NCI-H69 (cell line): Measurements from ENCODE around the gene MARCHF11.

Experiments
- DNase-seq: peaks from one replicate; lab custom pipeline; 2025; lab: John Stamatoyannopoulos, UW

The MARCHF11 gene

DNA sequence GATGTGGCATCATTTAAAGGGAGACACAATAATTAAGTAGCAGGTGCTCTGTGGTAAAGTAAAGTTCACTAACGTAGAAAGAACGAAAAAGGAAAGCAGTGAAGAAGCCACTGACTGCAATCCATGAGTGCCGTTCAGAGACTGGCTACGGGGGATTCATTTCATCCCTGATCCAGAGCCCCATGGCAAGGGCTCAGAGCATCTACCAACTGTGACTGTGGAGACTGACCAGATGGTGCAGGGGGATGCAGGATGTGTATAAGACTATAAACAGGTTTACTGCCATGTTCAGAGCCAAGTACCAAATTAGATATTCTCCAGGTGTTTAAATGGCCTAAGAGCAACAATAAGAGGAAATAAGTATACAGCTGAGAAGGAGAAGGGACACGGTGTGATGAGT lies 47.7 kb downstream of the MARCHF11 start:
- peak; percentile 78 for DNase-seq

DNA sequence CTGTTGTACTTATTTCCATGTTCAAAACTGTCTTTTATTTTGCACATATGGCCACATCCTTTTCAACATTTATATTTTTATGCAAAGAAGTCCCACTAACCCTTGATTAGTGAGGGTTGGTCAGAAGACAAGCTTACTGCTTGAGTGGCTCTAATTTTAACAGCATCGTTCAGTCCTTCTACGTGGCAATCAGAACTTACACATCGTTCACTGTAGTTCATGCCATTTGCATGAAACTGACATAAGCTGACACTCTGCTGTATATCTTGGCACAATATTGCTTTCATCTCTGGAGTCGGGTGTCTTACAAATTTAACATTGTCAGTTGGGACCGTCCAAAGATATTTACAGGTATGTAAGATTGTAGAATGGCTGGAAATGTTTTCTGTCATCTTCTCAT lies 50.6 kb downstream of the MARCHF11 start:
- DNase-seq = no peak

DNA sequence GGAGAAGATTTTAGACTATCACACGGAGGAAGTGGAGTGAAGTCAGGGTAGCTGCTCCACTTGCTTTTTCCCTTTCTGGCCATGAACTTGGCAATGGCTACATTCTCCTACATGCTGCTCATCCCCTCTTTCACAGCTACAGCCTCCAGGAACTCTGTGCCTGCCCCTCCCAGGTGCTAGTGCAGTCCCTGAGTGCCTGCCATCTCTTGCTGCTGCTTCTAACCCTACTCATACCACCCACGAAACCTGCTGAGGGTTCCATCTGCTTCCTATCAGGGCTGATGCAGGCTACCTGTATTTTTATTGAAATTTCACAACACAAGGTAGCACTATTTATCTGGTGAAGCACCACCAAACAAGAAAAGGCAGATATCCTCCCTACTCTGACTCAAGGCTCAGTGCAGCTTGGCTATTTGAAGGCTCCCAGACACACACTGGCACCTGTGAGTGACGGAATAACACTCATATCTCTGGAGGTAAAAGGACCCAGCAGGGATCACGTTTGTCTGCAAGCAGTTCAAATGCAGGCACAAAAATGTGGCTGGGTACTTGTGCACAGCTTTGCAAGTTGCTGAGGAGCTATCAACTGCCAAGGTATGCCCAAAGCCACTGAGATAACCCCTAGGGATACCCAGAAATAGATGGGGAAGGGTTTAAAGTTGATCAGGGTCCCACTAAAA lies 51.6 kb downstream of the MARCHF11 start:
- no peak for DNase-seq

DNA sequence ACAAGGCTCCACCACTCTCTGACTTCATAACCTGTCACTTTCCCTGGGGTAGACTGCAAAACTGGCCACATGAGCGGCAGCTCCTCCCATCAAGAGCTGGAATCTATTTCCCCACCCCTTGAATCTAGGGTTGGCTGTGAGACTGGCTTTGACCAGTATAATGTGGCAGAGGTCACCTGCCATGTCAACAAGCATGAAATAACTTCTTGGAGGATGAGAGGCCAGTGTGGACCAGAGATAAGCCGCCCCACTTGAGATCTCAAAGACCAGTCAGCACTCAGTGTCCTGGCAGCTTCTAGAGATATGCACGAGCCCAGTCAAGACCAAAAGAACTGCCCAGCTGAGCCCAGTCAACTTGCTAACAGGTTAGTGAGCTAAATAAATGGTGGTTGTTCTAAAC lies 59.0 kb downstream of the MARCHF11 start:
- no peak for DNase-seq

DNA sequence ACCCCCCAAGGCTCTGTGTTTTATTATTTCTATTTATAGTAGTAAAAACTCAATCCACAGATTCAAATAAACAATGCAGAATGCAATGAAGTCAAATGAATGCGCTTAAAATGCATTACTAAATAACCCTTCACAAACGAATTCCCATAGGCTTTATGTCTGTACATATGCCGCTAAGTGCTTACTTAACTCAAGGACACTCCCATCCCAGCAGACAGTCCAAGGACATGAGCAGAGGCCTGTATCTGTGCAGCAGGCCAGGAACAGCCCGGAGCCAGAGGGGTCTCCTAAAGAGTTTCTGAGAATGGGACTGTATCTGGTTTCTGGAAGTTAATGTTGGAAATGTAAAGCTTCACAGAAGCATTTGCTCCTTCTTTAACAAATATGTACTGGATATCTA lies 59.8 kb downstream of the MARCHF11 start:
- DNase-seq = no peak

DNA sequence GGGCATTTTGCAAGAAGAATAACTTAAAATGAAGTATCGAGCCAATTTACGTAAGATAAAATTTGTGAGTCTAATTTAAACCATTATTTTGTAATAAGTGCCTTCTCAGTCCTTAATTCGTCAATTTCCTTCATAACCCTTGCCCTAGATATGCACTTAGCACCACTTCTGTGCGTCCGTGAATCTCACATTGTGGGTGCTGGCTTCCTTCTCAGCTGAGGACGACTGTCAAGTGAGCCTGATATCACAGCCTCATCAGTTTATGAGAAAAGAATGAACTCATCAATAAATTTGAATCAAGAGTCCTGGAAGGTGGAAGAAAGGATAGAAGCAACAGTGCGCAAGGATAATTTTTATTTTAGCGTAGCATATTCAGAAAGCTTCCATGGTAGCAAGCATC lies 64.5 kb downstream of the MARCHF11 start:
- DNase-seq = no peak

DNA sequence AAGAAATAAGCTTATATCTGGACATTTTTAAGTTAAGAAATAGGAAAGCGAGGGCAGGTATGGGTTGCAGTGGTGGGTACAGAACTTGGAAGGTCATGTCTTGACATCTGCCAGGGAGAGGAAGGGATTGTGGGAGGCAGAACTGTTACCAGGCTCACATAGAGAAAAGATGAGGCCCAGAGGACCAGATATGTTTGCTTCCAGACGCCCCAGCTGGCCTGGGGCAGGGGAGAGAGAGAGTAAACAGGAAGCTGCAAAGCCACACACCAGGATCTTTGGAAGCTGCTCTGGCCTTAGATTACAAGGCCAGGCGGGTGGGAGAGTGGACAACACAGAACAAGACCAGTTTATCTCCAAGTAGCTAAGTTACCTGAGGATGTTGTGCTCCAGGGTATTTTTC lies 71.2 kb downstream of the MARCHF11 start:
- peak; percentile 22 for DNase-seq

DNA sequence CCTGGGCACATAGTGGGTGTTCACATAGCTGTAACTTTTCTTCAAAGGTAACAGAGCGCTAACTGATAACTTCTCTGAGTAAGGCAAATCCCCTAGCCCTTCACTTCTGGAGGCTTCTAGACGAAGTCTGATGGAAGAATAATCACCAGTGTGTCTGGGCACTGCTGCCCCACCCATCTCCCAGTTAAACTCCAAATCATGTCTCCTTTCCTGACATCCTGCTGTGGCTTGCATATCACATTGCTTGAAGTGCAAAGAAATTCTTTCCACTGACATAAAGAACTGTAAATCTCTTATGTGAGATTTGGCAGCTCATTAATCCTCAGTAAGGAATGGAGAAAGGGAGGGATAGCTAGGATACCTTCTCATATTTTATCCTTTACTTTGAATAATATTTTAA lies 74.6 kb downstream of the MARCHF11 start:
- DNase-seq = peak; percentile 26

DNA sequence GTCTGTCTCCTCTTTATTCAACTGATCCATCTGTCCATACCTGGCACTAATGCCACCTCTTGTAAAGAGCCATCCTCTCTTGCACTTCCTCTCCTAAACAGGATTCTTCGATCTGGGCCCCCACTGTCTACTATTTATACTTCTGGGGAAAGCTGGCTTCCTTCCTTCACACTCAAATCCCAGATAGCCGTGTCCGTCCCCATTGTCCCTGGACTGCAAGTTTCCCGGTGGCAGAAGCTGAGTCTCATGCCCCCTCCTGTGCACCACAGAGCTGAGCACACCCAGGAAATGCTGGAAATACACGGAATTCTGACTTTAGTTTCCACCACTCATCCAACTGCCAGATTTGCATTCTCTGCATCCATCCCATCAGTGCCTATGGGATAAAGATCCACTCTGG lies 84.0 kb downstream of the MARCHF11 start:
- peak; percentile 55 for DNase-seq

DNA sequence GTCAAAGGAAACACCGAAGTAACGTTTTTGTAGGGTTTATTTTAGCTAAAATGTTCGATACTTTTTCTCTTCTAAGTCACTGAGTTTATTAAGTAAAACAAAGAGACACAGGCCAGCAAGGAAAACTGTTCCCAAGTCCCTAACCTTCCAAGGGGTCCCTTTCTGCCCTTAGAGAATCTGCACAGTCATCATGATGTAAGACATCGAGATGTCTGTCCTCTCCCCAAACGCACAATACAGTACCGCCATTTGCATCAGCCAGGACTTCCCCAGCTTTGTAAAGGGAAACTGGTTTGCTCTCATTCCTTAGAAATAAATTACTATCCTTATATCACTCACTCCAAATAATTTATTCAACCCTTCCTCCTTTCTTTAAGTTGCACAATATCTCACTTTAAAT lies 89.3 kb downstream of the MARCHF11 start:
- DNase-seq = no peak

DNA sequence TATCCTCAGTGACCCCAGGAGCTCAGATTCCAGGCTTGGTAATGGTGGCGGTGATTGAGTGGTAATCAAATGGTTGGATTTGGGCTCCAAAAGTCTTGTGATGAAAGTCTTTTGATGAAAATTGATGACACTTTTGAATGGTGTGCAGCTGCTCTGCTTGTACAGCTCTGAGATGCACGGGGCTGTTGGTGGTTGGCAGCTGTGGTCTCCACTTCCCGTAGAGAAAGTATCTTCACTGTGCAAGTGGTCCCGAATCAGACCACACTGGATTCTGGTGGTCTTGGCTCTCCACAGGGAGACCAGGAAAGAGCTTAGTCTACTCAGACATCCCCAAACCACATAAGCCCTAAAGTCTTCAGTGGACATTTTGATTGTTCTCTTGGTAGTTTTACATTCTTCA lies 96.6 kb downstream of the MARCHF11 start:
- DNase-seq = no peak

DNA sequence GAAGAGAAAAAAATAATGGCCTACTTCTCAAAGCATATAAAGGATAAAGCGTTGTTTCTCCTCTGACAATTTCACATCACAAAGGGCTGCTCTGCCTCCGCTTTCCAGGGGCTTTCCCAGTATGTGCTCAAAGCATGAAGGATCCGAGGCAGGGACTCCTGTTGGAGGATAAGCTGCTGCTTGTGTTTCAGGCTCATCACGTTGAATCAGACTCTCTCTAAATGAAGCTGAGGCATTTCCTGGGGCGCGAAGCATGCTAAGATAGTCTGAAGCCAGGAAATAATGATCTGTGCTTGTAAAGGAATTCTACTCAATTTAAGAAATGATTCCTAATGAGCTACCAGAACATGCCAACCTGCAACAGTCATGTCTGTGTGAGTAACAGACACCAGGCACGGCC lies 97.5 kb downstream of the MARCHF11 start:
- DNase-seq = no peak

DNA sequence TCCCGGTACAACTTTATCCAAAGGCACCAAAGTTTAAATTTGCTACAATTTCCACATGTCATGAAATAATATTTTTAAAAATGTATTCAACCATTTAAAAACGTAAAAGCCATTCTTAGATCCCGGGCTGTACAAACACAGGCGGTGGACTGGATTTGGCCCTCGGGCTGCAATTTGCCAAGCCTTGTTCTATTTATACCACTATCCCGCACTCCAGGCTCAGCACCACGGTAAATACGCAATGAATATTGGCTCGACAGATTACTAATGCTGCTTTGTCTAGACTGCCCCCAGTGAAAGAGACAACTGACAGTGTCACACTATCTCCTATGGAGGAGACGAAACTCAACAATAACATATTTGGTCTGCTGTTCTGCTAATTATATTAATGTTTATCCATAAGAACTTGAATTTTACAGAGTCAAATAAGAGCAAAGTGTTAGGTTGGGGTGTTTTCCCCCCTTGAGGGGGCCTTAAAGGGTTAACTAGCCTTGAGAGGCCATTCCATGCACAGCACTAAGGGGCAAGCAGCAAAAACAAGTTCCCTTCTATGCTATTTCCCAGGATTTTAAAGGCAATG lies 98.1 kb downstream of the MARCHF11 start:
- DNase-seq = peak; percentile 46

DNA sequence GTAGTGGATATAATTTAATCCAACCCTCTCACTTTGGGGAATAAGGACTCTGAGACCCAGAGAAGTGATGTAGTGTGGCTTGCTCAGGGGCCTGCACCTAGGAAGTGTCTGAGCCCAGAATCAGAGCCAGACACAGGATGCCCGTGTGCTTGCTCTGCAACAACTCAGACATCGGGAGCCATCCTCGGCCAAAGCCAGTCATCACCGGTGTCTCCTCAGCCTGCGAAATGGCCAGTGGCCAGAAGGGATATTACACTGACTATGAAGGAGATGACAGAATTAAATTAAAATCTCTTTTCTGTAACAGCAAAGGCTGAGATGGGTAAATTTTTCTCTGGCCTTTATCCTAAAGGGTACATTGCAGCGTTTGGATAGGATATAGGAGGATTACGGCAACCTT lies 102.9 kb downstream of the MARCHF11 start:
- DNase-seq = no peak

DNA sequence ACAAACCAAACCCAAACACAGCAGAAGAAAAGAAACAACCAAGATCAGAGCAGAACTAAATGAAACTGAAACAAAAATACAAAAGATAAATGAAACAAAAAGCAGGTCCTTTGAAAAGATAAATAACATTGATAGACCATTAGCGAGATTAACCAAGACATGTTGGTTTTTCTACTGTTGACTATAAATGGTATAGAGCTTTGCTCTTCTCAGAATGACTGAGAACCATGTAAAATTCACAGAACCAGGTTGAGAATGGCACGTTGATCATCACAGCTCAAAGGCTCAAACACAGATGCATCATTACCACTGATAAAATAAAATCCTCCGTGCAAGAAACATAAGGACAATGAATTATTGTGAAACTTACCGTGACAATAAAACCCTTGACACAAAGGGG lies 105.2 kb downstream of the MARCHF11 start:
- no peak for DNase-seq

DNA sequence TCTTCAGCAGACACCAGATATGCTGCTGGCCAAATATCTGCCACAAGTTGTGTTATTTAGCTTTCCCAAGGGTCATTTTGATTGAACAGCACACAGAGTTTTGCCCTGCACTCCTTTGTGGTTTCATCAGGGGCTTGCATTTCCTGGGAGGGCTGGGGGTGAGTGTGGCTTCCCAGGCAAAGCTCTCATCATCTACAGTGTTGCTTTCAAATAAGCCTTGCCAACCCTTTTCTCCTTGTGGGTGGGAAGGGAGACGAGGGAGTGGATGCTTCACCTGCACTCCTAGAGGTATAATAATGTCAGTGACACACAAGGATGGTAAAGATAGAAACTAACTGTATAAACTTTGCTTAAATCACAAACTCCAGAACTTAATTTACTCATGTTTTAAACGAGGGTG lies 107.0 kb downstream of the MARCHF11 start:
- no peak for DNase-seq

DNA sequence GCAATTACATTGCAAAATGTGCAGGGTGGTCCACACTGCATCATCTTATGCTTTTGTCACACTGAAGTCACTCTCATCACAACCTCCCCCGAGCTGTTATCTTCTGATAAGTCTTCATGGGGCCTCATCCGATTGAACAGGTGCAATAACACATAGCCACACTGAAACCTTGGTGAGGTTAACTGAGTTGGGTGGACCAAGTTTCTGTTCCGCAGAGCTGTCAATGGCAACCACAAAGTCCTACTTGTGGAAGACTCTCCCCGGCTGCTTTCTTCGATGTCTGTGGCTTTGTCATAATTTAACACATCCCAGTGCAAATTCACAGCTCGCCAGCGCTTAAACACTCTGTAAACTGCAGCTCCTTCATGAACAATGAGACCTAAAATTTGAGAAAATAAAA lies 112.2 kb downstream of the MARCHF11 start:
- DNase-seq = no peak

DNA sequence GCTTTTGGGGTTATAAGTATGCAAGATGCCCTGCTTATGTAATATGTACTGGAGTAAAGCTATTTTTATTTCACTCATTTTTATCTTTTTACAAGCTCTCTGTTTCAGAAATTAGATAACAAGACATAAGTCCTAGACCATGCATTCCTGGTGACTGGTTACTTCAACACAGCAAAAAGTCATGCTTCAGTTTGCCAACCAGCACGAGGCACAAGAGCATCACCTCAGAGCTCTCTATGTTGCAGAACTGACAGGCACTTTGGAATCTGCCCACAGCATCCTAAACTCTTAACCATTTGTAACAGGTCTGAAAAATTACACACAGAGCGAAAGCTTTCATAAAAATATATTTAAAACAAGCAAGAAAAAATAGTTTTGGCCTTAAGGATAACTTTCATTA lies 112.8 kb downstream of the MARCHF11 start:
- no peak for DNase-seq

DNA sequence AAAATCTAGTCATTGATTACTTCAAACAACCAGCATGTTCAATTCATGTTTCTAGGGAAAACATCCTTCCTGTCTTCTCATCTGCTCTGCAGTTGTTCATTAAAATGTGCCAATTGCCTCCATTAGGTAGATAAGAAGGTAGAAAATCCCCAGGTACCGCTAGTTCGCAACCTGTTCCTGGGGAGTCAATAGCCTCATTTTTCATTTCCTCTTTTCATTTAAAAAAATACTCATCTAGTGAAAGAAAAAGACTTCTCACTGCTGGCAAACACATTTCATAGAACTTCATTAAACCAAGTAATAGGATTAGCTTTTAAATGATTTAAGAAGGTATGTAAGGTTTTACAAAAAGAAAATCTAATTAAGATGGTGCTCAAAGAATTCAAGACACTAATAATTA lies 113.3 kb downstream of the MARCHF11 start:
- DNase-seq = no peak

DNA sequence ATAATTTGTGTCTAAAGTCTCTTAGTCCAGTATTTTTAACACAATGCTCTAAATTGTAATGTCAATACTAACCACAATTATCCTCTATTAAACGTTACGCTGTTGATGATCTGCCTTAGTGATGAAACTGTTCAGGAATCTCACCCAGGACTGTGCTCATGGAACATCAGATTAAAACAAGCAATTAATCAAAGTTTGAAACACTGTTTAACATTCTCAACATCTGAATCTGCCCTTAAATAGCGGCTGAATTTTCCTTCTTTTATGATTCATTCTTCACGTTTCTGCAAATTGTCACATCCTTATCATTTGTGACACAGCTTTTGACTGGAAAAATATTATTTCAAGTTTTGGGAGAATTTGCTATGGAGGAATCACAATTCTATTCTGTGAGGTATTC lies 113.8 kb downstream of the MARCHF11 start:
- DNase-seq = peak; percentile 65

DNA sequence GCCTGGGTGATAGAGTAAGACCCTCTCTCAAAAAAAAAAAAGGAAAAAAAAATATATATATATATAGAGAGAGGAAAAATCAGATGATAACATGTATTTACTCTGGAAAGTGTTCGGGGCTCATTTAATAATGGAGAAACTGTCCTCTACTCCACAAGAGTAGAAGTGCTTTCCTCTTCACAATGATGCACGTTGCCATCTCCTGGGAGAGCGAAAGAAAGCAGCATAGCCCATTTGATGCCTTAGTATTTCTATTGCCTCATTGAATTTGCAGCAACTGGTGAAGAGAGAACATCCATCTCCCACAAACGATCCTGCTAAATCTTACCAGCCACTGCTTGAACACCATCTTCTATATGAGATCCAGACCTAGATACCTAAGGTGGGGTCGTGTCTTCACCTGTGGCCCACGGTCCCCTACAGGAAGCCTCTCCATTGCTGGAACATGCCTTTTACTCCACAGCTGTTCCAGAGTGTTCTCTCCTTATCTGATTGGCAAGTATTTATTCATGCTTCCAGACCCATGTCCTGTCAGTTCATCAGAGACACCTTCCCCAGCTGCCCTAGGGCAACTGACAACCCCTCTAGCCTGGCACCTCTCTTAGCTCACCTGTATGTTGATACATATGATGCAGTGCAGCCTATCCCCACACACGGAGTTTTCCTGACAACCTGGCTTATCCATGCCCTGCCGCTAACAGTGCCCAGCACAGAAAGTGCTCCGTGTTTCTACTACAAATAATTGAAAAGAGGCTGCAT lies 115.3 kb downstream of the MARCHF11 start:
- peak; percentile 7 for DNase-seq

DNA sequence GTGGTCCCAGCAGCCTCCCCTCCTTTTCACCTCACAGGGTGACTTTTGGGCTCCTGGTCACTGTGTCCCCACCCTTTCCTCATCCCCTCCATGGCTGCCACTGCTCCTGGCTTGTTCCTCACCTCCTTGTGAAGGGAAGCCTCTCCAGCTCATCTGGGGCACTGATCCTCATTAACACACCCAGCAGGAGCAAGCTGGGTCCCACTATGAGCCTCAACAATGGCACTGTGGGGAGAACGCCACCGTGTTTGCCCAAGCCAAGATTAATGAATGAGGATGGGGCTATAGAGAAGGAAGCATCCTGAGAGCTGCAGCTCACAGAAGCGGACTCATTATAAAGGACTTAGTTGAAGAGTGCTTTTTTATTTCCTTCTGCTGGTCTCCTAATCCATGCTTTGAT lies 118.4 kb downstream of the MARCHF11 start:
- DNase-seq = peak; percentile 88

DNA sequence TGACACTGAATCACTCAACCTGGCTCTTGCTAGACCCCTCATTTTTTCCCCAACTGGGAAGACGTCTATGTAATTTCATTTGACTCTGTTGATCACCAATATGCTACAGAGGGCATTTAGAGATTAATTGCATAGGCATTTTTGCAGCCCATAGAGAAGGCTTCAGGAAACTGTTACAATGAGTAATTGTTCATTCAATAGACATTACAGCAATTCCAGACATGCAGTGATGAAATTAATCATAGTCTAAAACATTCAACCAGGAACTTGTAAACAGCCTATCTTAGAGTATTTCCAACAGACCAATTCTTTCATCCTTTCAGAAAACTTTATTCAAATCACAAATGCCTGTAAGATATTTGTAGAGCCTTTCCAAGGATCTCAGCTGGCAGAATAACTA lies 122.3 kb downstream of the MARCHF11 start:
- DNase-seq = no peak
